Common myeloid progenitor, CD34-positive (primary cell): ENCODE results near the gene MEG3.

Source experiments
- CTCF ChIA-PET: fragments of 350-600 bp; sonication (Branson Sonifier 250); formaldehyde crosslinking; loops from one replicate; lab custom pipeline; 2021; ENCODE audit warnings: antibody characterized with exemption; lab: Charles Lee
- POLR2A ChIA-PET: fragments of 350-600 bp; sonication (Branson Sonifier 250); formaldehyde crosslinking; loops from one replicate; lab custom pipeline; 2021; ENCODE audit warnings: antibody characterized with exemption; lab: Charles Lee
- DNase-seq, 3 donors: peaks; one replicate each; pipeline versions ENCODE4 v3.0.0 to v3.0.0-alpha.2; 2013
- H3K27ac ChIP-seq, 2 experiments: 1 replicate in 1 of 2; 2 replicates in 1 of 2; pipeline ENCODE4 v1.7.0; 2013; ENCODE audit warnings: inconsistent platforms in 2 of 2, low read length in 2 of 2, mild to moderate bottlenecking in 2 of 2, low read depth in 1 of 2, moderate library complexity in 1 of 2; ENCODE audit not compliant: severe bottlenecking in 2 of 2, insufficient read depth in 1 of 2, poor library complexity in 1 of 2
- H3K27me3 ChIP-seq, 5 experiments: replicated peaks in 2 of 5; 1 replicate in 3 of 5; 2 replicates in 2 of 5; pipeline versions ENCODE4 v1.6.1 to v1.7.0; 2013; ENCODE audit warnings: low read length in 4 of 5, mild to moderate bottlenecking in 2 of 5, moderate library complexity in 2 of 5, inconsistent platforms in 1 of 5; ENCODE audit not compliant: insufficient read depth in 5 of 5, control insufficient read depth in 4 of 5
- H3K36me3 ChIP-seq, 4 experiments: 1 replicate in 2 of 4; 2 replicates in 2 of 4; pipeline versions ENCODE4 v1.6.1 to v1.7.0; 2013; ENCODE audit warnings: low read length in 3 of 4, control low read depth in 1 of 4, mild to moderate bottlenecking in 1 of 4; ENCODE audit not compliant: control insufficient read depth in 4 of 4, insufficient read depth in 4 of 4
- H3K4me1 ChIP-seq, 4 experiments: 1 replicate in 3 of 4; 2 replicates in 1 of 4; pipeline versions ENCODE4 v1.6.1 to v1.7.1; 2013; ENCODE audit warnings: low read length in 3 of 4, mild to moderate bottlenecking in 3 of 4, control low read depth in 1 of 4, inconsistent platforms in 1 of 4, moderate library complexity in 1 of 4; ENCODE audit not compliant: control insufficient read depth in 4 of 4, insufficient read depth in 4 of 4; ENCODE audit errors: control extremely low read depth in 1 of 4
- H3K4me3 ChIP-seq, 7 experiments: 1 replicate in 4 of 7; 2 replicates in 3 of 7; pipeline versions ENCODE4 v1.5.1 to v1.7.0; 2013; ENCODE audit warnings: mild to moderate bottlenecking in 7 of 7, low read length in 6 of 7, moderate library complexity in 6 of 7, inconsistent platforms in 2 of 7, low read depth in 2 of 7, control low read depth in 1 of 7; ENCODE audit not compliant: insufficient read depth in 4 of 7, control insufficient read depth in 1 of 7; ENCODE audit errors: extremely low read depth in 1 of 7
- H3K9me3 ChIP-seq, 5 experiments: 1 replicate in 4 of 5; 2 replicates in 1 of 5; pipeline versions ENCODE4 v1.6.1 to v1.7.1; 2013; ENCODE audit warnings: low read length in 4 of 5, mild to moderate bottlenecking in 2 of 5, inconsistent platforms in 1 of 5, low read depth in 1 of 5, moderate library complexity in 1 of 5; ENCODE audit not compliant: control insufficient read depth in 4 of 5, insufficient read depth in 2 of 5; ENCODE audit errors: control extremely low read depth in 1 of 5
- WGBS: methylation state at CpG from one replicate; pipeline ENCODE4 v1.1.5; 2013; ENCODE audit not compliant: insufficient coverage; 5-methylcytosine and 5-hydroxymethylcytosine counted together

Gene MEG3

GRCh38 chr14:100819453-100819828 lies 6.5 kb upstream of the MEG3 start:
- Histone ChIP-seq H3K4me1 (peaks cover 0 to 25% (median 16%) of the 10 kb centered on the region in 4 experiments), H3K27me3 (peaks cover 0 to under 1% (median 0%) of the 10 kb centered on the region in 5 experiments), H3K36me3 (no peaks in the 10 kb centered on the region), H3K9me3 (no peaks in the 10 kb centered on the region), H3K27ac (no peak overlapping the region), H3K4me3 (no peak overlapping the region)
- POLR2A ChIA-PET: no interaction called here
- CTCF ChIA-PET: no interaction called here
- WGBS: no CpG with 5 or more reads among the region's 1 CpG
- DNase-seq: no peak

DNA sequence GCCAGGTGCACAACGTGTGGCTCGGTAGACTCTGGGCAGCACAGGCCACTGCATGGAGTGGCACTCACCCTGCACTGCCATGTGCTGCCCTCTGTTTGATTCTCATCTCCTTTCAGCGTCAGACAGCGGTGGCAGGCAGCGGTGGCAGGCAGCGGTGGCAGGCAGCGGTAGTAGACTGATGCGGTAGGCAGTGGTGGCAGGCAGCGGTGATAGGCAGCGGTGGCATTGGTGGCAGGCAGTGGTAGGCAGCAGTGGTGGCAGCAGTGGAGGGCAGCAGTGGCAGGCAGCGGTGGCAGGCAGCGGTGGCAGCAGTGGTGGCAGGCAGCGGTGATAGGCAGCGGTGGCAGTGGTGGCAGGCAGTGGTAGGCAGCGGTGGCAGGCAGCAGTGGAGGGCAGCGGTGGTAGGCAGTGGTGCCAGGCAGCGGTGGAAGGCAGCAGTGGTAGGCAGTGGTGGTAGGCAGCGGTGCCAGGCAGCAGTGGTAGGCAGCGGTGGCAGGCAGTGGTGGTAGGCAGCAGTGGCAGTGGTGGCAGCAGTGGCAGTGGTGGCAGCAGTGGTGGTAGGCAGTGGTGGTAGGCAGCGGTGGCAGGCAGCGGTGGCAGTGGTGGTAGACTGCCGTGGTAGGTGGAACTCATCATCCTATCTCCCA lies 6.0 kb upstream of the MEG3 start:
- H3K9me3 ChIP-seq: no peaks in the 10 kb centered on the region
- ChIA-PET CTCF (no interaction called here), POLR2A (no interaction called here)
- H3K4me1 ChIP-seq: peaks cover 0 to 30% (median 19%) of the 10 kb centered on the region in 4 experiments
- peaks cover 0 to 6% (median 4%) of the 10 kb centered on the region in 5 experiments for H3K27me3 ChIP-seq
- 98% methylated on average over 19 of the region's 22 CpGs for WGBS
- no peak overlapping the region for H3K4me3 ChIP-seq
- no peaks in the 10 kb centered on the region for H3K36me3 ChIP-seq
- H3K27ac ChIP-seq: no peak overlapping the region
- DNase-seq: peak in 1 of 3 donors; percentile 27

DNA sequence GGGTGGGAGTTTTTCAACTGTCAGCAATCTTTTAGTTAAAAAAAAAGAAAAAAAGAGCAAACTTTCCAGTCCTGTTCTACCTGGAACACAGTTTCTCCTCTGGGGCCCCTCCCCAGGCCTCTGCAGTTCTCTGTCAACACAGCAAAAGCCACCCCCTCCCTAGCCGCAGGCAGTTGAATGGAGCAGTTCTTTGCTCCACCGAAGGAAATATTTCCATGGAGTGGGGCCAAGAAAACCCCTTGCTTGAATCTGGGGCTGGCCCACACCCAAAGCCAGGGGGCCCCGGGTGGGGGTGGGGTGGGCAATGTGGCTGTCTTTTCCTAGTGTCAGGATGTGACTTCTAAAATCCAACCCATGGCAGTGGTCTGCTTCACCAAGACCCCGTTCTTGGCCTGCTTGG lies 5.0 kb upstream of the MEG3 start:
- ChIA-PET CTCF (no interaction called here), POLR2A (interaction anchor here (0.6 kb wide), 1 partner anchor 22 kb away, joined by 3 read pairs; no protein-coding TSS in a partner anchor)
- Histone ChIP-seq H3K27ac (no peak overlapping the region), H3K9me3 (peaks cover 0 to 3% (median 0%) of the 10 kb centered on the region in 5 experiments), H3K36me3 (no peaks in the 10 kb centered on the region), H3K4me3 (no peak overlapping the region), H3K4me1 (peaks cover 0 to 34% (median 18%) of the 10 kb centered on the region in 4 experiments), H3K27me3 (peaks cover 0 to 15% (median 4%) of the 10 kb centered on the region in 5 experiments)
- WGBS: 94% methylated on average over 2 of the region's 4 CpGs
- DNase-seq: no peak

DNA sequence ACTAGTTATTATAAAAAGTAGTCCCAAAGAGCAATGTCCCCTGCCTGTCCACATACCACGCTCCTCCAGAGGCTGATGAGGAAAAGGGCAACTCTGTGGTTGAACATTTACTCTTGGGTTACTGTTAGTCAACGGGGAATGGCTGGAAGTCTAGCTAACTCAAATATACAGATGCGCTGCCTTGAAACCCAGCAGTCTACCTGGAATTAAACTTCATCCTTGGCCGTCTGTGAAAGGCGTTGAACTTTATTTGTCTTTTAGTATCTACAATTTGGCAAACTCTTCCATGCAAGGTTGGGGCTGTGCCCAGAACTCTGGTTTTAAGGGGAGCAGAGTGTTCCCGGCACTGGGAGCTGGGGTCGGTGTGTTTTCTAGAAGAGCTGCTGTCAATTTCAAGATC lies 3.9 kb upstream of the MEG3 start:
- H3K27me3 ChIP-seq: peaks cover 0 to 26% (median 4%) of the 10 kb centered on the region in 5 experiments
- H3K27ac ChIP-seq: no peak overlapping the region
- no peak for DNase-seq
- WGBS: 94% methylated on average over 5 of the region's 7 CpGs
- H3K36me3 ChIP-seq: no peaks in the 10 kb centered on the region
- H3K9me3 ChIP-seq: peaks cover 0 to 4% (median 2%) of the 10 kb centered on the region in 5 experiments
- no peak overlapping the region for H3K4me3 ChIP-seq
- POLR2A ChIA-PET: no interaction called here
- CTCF ChIA-PET: interaction anchor here (1.0 kb wide), 1 partner anchor 31 kb away, joined by 3 read pairs; no protein-coding TSS in a partner anchor
- H3K4me1 ChIP-seq: peaks cover 0 to 39% (median 22%) of the 10 kb centered on the region in 4 experiments

GRCh38 chr14:100822532-100823296 lies 3.2 kb upstream of the MEG3 start:
- Histone ChIP-seq H3K4me3 (no peak overlapping the region), H3K27ac (no peak overlapping the region), H3K27me3 (peaks cover 0 to 30% (median 4%) of the 10 kb centered on the region in 5 experiments), H3K36me3 (no peaks in the 10 kb centered on the region), H3K9me3 (peaks cover 0 to 8% (median 3%) of the 10 kb centered on the region in 5 experiments), H3K4me1 (peaks cover 0 to 41% (median 22%) of the 10 kb centered on the region in 4 experiments)
- WGBS: 92% methylated on average over 4 of the region's 9 CpGs
- DNase-seq: no peak
- ChIA-PET CTCF (interaction anchor here (1.0 kb wide), 1 partner anchor 31 kb away, joined by 3 read pairs; no protein-coding TSS in a partner anchor), POLR2A (no interaction called here)

DNA sequence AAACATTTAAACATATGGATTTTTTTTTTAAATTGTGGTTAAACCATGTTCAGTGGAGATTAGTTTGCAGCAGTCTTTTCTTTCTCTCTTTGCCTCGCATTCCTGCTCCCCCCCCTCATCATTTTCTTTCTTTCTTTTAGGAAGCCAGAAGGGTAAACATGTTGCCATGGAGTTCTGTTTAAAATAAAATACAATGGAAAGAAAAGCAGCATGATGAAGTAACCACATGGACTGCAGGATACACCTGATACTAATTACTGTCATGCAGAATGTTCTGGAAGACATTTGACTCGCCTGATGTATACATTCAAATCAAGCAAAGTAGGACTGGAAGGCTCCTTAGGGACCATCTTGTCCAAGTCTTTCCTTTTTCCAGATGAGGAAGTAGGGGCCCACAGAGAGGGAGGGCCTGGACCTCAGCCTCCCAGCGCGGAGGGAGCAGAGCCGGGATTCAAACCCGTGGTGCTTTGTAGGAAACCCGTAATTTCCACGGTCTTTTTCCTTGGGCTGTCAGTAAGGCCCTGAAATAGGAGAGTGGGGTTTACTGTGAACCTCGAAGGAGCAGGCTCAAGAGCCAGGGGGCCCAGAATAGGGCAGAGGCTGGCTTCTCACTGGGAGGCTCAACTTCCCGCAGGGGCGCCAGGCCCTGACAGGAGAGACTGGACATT lies 2.4 kb upstream of the MEG3 start:
- no peaks in the 10 kb centered on the region for H3K36me3 ChIP-seq
- DNase-seq: peak in 1 of 3 donors; percentile 49
- no peak overlapping the region for H3K27ac ChIP-seq
- peaks cover 0 to 11% (median 3%) of the 10 kb centered on the region in 5 experiments for H3K9me3 ChIP-seq
- peak overlapping the region in 1 of 7 experiments; percentile 16 for H3K4me3 ChIP-seq
- peaks cover 0 to 36% (median 4%) of the 10 kb centered on the region in 5 experiments for H3K27me3 ChIP-seq
- CTCF ChIA-PET: interaction anchor here (0.7 to 1.1 kb wide), 3 partner anchors 8 to 161 kb away, joined by 3 to 4 read pairs (median 3); no protein-coding TSS in a partner anchor
- POLR2A ChIA-PET: no interaction called here
- 85% methylated on average over 9 of the region's 11 CpGs for WGBS
- peaks cover 0 to 36% (median 20%) of the 10 kb centered on the region in 4 experiments for H3K4me1 ChIP-seq
